ENCODE data around the gene NCF4.

GRCh38 chr22:36926721-36927435 lies 66.1 kb downstream of the NCF4 start:
- TF ChIP-seq CTCF (IDR thresholded peaks at IDR 0.05) = no peak
- TF ChIP-seq POLR2A (IDR thresholded peaks at IDR 0.05) = no peak
